IMR-90 (cell line): Measurements from ENCODE around the gene SLC6A7. TPM values are rescaled to one million over a fixed set of nuclear protein-coding genes. Genes with fewer than 3 reads are reported as not detected.

Source experiments
- ATAC-seq: fragments of 200-7000 bp; cut with Tn5 transposase; 2 replicates; pipeline ENCODE4 v1.9.1; 2020; ENCODE audit warnings: low read depth, mild to moderate bottlenecking, moderate library complexity
- BruUV-seq: library from RNA; stranded (reverse); fragments of 400-500 nt; replicated peaks from 2 replicates; lab custom pipeline; 2021; lab: Mats Ljungman, UMichigan
- CTCF ChIA-PET: fragments of 300-600 bp; formaldehyde crosslinking; extraction: SDS; loops from one replicate; lab custom pipeline; 2021; ENCODE audit warnings: antibody characterized with exemption; lab: Yijun Ruan, JAX
- POLR2A ChIA-PET: fragments of 300-600 bp; sonication (Branson Sonifier 250); formaldehyde crosslinking; loops from one replicate; lab custom pipeline; 2022; ENCODE audit warnings: antibody characterized with exemption; ENCODE audit not compliant: unreplicated experiment; lab: Charles Lee
- DNase-seq: peaks from one replicate; pipeline ENCODE4 v3.0.0; 2013
- H2AFZ ChIP-seq: replicated peaks from 2 replicates; pipeline ENCODE3; 2013; ENCODE audit warnings: low read length, mild to moderate bottlenecking; ENCODE audit not compliant: poor library complexity
- H2AK5ac ChIP-seq: 2 replicates; pipeline ENCODE4 v1.6.1; 2013; ENCODE audit warnings: low read depth, low read length, inconsistent platforms
- H2AK9ac ChIP-seq: replicated peaks from 2 replicates; pipeline ENCODE3; 2013; ENCODE audit warnings: mild to moderate bottlenecking, low read depth, low read length, moderate library complexity; ENCODE audit not compliant: poor library complexity
- H2BK120ac ChIP-seq: 2 replicates; pipeline ENCODE4 v1.6.1; 2013; ENCODE audit warnings: low read depth, low read length, inconsistent platforms
- H2BK15ac ChIP-seq: 3 replicates; pipeline ENCODE4 v1.6.1; 2013; ENCODE audit warnings: low read depth, low read length, inconsistent platforms
- H2BK20ac ChIP-seq: 2 replicates; pipeline ENCODE4 v1.6.1; 2013; ENCODE audit warnings: low read depth, mild to moderate bottlenecking, inconsistent platforms, low read length, moderate library complexity
- H2BK5ac ChIP-seq: 2 replicates; pipeline ENCODE4 v1.6.1; 2013; ENCODE audit warnings: mild to moderate bottlenecking, low read depth, low read length, inconsistent platforms; ENCODE audit not compliant: poor library complexity, severe bottlenecking
- H3K14ac ChIP-seq: replicated peaks from 2 replicates; pipeline ENCODE4 v1.6.1; 2013; ENCODE audit warnings: low read depth, low read length, inconsistent platforms
- H3K18ac ChIP-seq: 2 replicates; pipeline ENCODE4 v1.6.1; 2013; ENCODE audit warnings: low read depth, low read length, control low read depth
- H3K23ac ChIP-seq: 2 replicates; pipeline ENCODE4 v1.6.1; 2013; ENCODE audit warnings: low read depth, low read length, inconsistent platforms
- H3K27ac ChIP-seq: 2 replicates; pipeline ENCODE4 v1.5.1; 2013; ENCODE audit warnings: mild to moderate bottlenecking, control low read depth, low read length; ENCODE audit not compliant: insufficient read depth
- H3K27me3 ChIP-seq: 2 replicates; pipeline ENCODE4 v1.6.1; 2013; ENCODE audit warnings: low read length; ENCODE audit not compliant: control insufficient read depth, insufficient read depth
- H3K36me3 ChIP-seq: 2 replicates; pipeline ENCODE4 v1.6.1; 2013; ENCODE audit warnings: low read length, mixed read lengths; ENCODE audit not compliant: control insufficient read depth, insufficient read depth
- H3K4ac ChIP-seq: 2 replicates; pipeline ENCODE4 v1.6.1; 2013; ENCODE audit warnings: low read depth, low read length, inconsistent platforms
- H3K4me1 ChIP-seq: 2 replicates; pipeline ENCODE4 v1.6.1; 2013; ENCODE audit warnings: low read length, mixed read lengths; ENCODE audit not compliant: control insufficient read depth, insufficient read depth
- H3K4me2 ChIP-seq: 2 replicates; pipeline ENCODE4 v1.6.1; 2013; ENCODE audit warnings: low read depth, mild to moderate bottlenecking, control low read depth, low read length, moderate library complexity
- H3K4me3 ChIP-seq: 2 replicates; pipeline ENCODE4 v1.5.1; 2013; ENCODE audit warnings: low read depth, mild to moderate bottlenecking, control low read depth, low read length, moderate library complexity; ENCODE audit not compliant: insufficient read depth
- H3K56ac ChIP-seq: 2 replicates; pipeline ENCODE4 v1.6.1; 2013; ENCODE audit warnings: low read length, inconsistent platforms; ENCODE audit not compliant: insufficient read depth; ENCODE audit errors: extremely low read depth
- H3K79me1 ChIP-seq, 2 experiments: 2 replicates each; pipeline ENCODE4 v1.6.1; 2013; ENCODE audit warnings: low read length in 2 of 2, inconsistent platforms in 1 of 2, low read depth in 1 of 2
- H3K9ac ChIP-seq: 2 replicates; pipeline ENCODE4 v1.6.1; 2013; ENCODE audit warnings: low read depth, low read length, control low read depth
- H3K9me1 ChIP-seq: 2 replicates; pipeline ENCODE4 v1.6.1; 2013; ENCODE audit warnings: low read length, inconsistent platforms; ENCODE audit not compliant: insufficient read depth
- H3K9me3 ChIP-seq: 2 replicates; pipeline ENCODE4 v1.6.1; 2013; ENCODE audit warnings: low read length; ENCODE audit not compliant: control insufficient read depth, insufficient read depth
- H4K20me1 ChIP-seq: 2 replicates; pipeline ENCODE4 v1.6.1; 2013; ENCODE audit warnings: low read length, inconsistent platforms; ENCODE audit not compliant: insufficient read depth
- H4K5ac ChIP-seq: 2 replicates; pipeline ENCODE4 v1.6.1; 2013; ENCODE audit warnings: mild to moderate bottlenecking, low read depth, low read length, control low read depth
- H4K8ac ChIP-seq, 2 experiments: 2 replicates each; pipeline ENCODE4 v1.6.1; 2013; ENCODE audit warnings: low read depth in 2 of 2, low read length in 2 of 2, control low read depth in 1 of 2, inconsistent platforms in 1 of 2
- H4K91ac ChIP-seq: 2 replicates; pipeline ENCODE4 v1.6.1; 2013; ENCODE audit warnings: low read depth, low read length, inconsistent platforms; ENCODE audit not compliant: insufficient read depth
- BHLHE40 ChIP-seq: fragments of 150-350 bp; IDR thresholded peaks from 2 replicates; pipeline ENCODE4 v1.6.1; 2016; ENCODE audit warnings: mild to moderate bottlenecking, low read depth, low read length
- CEBPB ChIP-seq: IDR thresholded peaks from 2 replicates; pipeline ENCODE4 v1.6.1; 2012; ENCODE audit warnings: low read depth, low read length, improper control_type of control experiment
- CHD1 ChIP-seq: IDR thresholded peaks from 2 replicates; pipeline ENCODE4 v1.6.1; 2012; ENCODE audit warnings: low read depth, low read length, improper control_type of control experiment
- FOS ChIP-seq: fragments of 150-350 bp; IDR thresholded peaks from 2 replicates; pipeline ENCODE4 v1.6.1; 2016; ENCODE audit warnings: low read depth, low read length
- MAFK ChIP-seq: IDR thresholded peaks from 2 replicates; pipeline ENCODE4 v1.6.1; 2012; ENCODE audit warnings: low read depth, low read length, improper control_type of control experiment
- MXI1 ChIP-seq: IDR thresholded peaks from 2 replicates; pipeline ENCODE4 v1.6.1; 2012; ENCODE audit warnings: low read depth, mild to moderate bottlenecking, low read length, moderate library complexity, borderline replicate concordance
- NFE2L2 ChIP-seq: fragments of 150-350 bp; IDR thresholded peaks from 2 replicates; pipeline ENCODE4 v1.6.1; 2016; ENCODE audit warnings: low read depth, mild to moderate bottlenecking, low read length
- POLR2A ChIP-seq: IDR thresholded peaks from 2 replicates; pipeline ENCODE4 v1.6.1; 2012; ENCODE audit warnings: mild to moderate bottlenecking, low read depth, low read length
- RAD21 ChIP-seq: IDR thresholded peaks from 2 replicates; pipeline ENCODE4 v1.6.1; 2012; ENCODE audit warnings: low read length, improper control_type of control experiment
- RFX5 ChIP-seq: IDR thresholded peaks from 2 replicates; pipeline ENCODE4 v1.8.0; 2012; ENCODE audit warnings: low read depth, mild to moderate bottlenecking, low read length, moderate library complexity
- SMC3 ChIP-seq: fragments of 150-350 bp; IDR thresholded peaks from 2 replicates; pipeline ENCODE4 v1.6.1; 2016; ENCODE audit warnings: low read depth, mild to moderate bottlenecking, antibody characterized with exemption, low read length, moderate library complexity
- USF2 ChIP-seq: fragments of 150-350 bp; IDR thresholded peaks from 2 replicates; pipeline ENCODE4 v1.6.1; 2017; ENCODE audit warnings: mild to moderate bottlenecking, antibody characterized with exemption, low read length, low read depth
- WGBS, 2 experiments: methylation state at CpG; one replicate each; pipeline versions ENCODE4 v1.1.5 to v1.1.7; 2013; ENCODE audit warnings: missing lambda C conversion rate in 2 of 2; ENCODE audit not compliant: insufficient read length in 1 of 2; ENCODE audit errors: extremely low coverage in 2 of 2; 5-methylcytosine and 5-hydroxymethylcytosine counted together
- dilution Hi-C: fragments of 300-500 bp; cut with HindIII; formaldehyde crosslinking; loops from one replicate; pipeline ENCODE4 v1.14.3; 2018; ENCODE audit warnings: low sequenced_read_pairs; ENCODE audit not compliant: unreplicated experiment
- in situ Hi-C: fragments of 300-500 bp; cut with MboI; formaldehyde crosslinking; loops from 3 replicates; pipeline ENCODE4 v1.14.3; 2019; ENCODE audit warnings: low sequenced_read_pairs, inconsistent platforms, mixed read lengths
- intact Hi-C: fragments of 100-400 bp; cut with micrococcal nuclease; formaldehyde crosslinking; loops from 2 replicates; pipeline ENCODE4 v1.10.0; 2022
- polyA plus RNA-seq, 3 experiments: library from polyadenylated mRNA; depleted of rRNA; stranded (reverse); fragments of >200 nt; gene quantifications; 2 replicates each; pipeline ENCODE4 v1.2.3, GENCODE V29; 2012; ENCODE audit warnings: low replicate concordance in 1 of 3
- total RNA-seq: library from RNA; depleted of rRNA; stranded (reverse); fragments of >200 nt; gene quantifications from 2 replicates; pipeline ENCODE4 v1.2.3, GENCODE V29; 2012
- TF ChIP-seq, protein P1 (sequence below): fragments of 150-350 bp; IDR thresholded peaks from 2 replicates; pipeline ENCODE4 v1.6.1; 2016; ENCODE audit warnings: low read depth, mild to moderate bottlenecking, low read length, moderate library complexity, borderline replicate concordance
- TF ChIP-seq, protein P2 (sequence below): conservative IDR thresholded peaks from 2 replicates; pipeline ENCODE4 v1.5.1; 2012; ENCODE audit warnings: mild to moderate bottlenecking, low read depth, low read length, improper control_type of control experiment

The SLC6A7 gene
- total and polyA plus RNA-seq, 2 of the 4 experiments (the other 2 are of a cell fraction), result under 0.01 TPM; not detected in 1

DNA sequence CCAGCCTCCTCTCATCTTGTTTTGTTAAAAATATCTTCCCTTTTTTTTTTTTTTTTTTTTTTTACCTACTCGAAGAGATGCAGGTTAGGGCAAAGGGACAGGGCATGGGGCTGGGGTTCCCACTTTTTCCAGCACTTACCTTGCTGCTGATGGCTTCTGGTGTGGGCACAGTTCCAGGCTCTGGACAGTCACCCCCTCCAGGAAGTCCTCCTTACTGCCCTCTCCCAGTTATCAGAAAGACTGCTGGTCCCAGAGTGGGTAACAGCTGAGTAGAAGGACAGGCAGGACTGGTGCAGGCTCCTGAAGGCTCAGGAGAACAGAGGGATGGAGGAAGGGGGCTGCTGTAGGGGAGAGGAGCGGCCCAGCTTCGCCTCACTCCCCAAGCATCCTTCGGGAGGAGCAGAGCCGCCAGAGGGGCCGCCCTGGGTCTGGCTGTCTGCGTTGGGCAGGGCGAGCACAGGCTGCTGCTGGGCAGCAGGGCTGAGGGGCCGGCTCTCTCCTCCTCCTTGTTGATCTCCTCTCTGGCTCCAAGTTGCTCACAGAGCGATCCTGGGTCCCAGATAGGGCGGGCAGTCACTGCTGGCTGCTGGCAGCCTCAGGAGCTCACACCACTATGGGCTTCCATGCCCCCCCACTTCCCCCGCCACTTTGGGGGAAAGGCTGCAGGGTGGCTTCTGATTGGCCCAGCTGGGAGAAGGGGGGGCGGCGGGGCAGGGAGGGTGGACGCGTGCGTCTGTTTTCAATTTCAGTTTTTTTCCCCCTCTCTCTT lies 34.4 kb upstream of the SLC6A7 start, which contains the start of gene PDGFRB:
Gene PDGFRB, minus strand, starts transcription at position 588 of the 769 bp plus-strand sequence. CDS start 18,798 bp downstream, outside the sequence.
- DNase-seq (peak; percentile 89), ATAC-seq (peak; percentile 79)
- Histone ChIP-seq H3K79me1 (peaks cover 5 to 63% of the 10 kb centered on the region in 2 experiments), H3K4me2 (peak within 1 kb of the TSS; percentile 93), H4K20me1 (peaks cover 35% of the 10 kb centered on the region), H4K8ac (peak within 1 kb of the TSS; percentile 74 to 89), H3K27me3 (no peaks in the 10 kb centered on the region), H3K4me1 (peaks cover 46% of the 10 kb centered on the region), H3K18ac (peak within 1 kb of the TSS; percentile 83), H3K9me3 (no peaks in the 10 kb centered on the region), H3K4ac (peak within 1 kb of the TSS; percentile 99), H4K5ac (peak within 1 kb of the TSS; percentile 69), H2AK9ac (peak within 1 kb of the TSS; percentile 96), H3K23ac (peak within 1 kb of the TSS; percentile 94), H3K56ac (peak within 1 kb of the TSS; percentile 88), H4K91ac (peak within 1 kb of the TSS; percentile 98), H2BK20ac (peak within 1 kb of the TSS; percentile 28), H3K27ac (peak within 1 kb of the TSS; percentile 91), H2AFZ (peak within 1 kb of the TSS; percentile 83), H3K36me3 (peaks cover 26% of the 10 kb centered on the region; the same call in 1 of the 2 replicates), H3K14ac (peak within 1 kb of the TSS; percentile 96), H3K9me1 (peaks cover 31% of the 10 kb centered on the region), H2BK120ac (peak within 1 kb of the TSS; percentile 85), H2BK5ac (peak within 1 kb of the TSS; percentile 91), H2BK15ac (peak within 1 kb of the TSS; percentile 85; the same call in 2 of the 3 replicates), H3K9ac (peak within 1 kb of the TSS; percentile 99), H3K4me3 (peak within 1 kb of the TSS; percentile 76), H2AK5ac (peak within 1 kb of the TSS; percentile 98)
- in situ Hi-C loops, result no loop called here
- dilution Hi-C loops, result no loop called here
- TSS peak; percentile 58 for BruUV-seq
- intact Hi-C loops, result loop anchor here (2.0 kb wide), 2 partner anchors 17 to 25 kb away; no protein-coding TSS in a partner anchor
- ChIA-PET POLR2A (interaction anchor here (0.5 to 0.7 kb wide), 5 partner anchors 10 to 321 kb away, joined by 3 to 10 read pairs (median 5); no protein-coding TSS in a partner anchor), CTCF (interaction anchor here (0.6 kb wide), 1 partner anchor 19 kb away, joined by 3 read pairs; no protein-coding TSS in a partner anchor)
- WGBS, 2 experiments, result no CpG with 5 or more reads among the region's 17 CpGs
- TF ChIP-seq MAFK (no peak), MXI1 (peak; percentile 57; the same call in 1 of the 2 replicates), POLR2A (peak; percentile 91), FOS (no peak), USF2 (no peak), RAD21 (no peak), BHLHE40 (peak; percentile 61; the same call in 1 of the 2 replicates), CEBPB (no peak), NFE2L2 (no peak), SMC3 (no peak), CHD1 (no peak), RFX5 (no peak)
- TF ChIP-seq, protein P1, sequence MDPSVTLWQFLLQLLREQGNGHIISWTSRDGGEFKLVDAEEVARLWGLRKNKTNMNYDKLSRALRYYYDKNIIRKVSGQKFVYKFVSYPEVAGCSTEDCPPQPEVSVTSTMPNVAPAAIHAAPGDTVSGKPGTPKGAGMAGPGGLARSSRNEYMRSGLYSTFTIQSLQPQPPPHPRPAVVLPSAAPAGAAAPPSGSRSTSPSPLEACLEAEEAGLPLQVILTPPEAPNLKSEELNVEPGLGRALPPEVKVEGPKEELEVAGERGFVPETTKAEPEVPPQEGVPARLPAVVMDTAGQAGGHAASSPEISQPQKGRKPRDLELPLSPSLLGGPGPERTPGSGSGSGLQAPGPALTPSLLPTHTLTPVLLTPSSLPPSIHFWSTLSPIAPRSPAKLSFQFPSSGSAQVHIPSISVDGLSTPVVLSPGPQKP, result no peak
- TF ChIP-seq, protein P2, sequence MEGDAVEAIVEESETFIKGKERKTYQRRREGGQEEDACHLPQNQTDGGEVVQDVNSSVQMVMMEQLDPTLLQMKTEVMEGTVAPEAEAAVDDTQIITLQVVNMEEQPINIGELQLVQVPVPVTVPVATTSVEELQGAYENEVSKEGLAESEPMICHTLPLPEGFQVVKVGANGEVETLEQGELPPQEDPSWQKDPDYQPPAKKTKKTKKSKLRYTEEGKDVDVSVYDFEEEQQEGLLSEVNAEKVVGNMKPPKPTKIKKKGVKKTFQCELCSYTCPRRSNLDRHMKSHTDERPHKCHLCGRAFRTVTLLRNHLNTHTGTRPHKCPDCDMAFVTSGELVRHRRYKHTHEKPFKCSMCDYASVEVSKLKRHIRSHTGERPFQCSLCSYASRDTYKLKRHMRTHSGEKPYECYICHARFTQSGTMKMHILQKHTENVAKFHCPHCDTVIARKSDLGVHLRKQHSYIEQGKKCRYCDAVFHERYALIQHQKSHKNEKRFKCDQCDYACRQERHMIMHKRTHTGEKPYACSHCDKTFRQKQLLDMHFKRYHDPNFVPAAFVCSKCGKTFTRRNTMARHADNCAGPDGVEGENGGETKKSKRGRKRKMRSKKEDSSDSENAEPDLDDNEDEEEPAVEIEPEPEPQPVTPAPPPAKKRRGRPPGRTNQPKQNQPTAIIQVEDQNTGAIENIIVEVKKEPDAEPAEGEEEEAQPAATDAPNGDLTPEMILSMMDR, result 0 out of 2 replicates have a peak, but pooled peaks have one; percentile 3
